A172 (cell line): Measurements from ENCODE around the gene TBRG4. TPM values are rescaled to one million over a fixed set of nuclear protein-coding genes. Genes with fewer than 3 reads are reported as not detected.
"Not testable (repeated sequence)": the region's sequence is repeated elsewhere in the genome, so short reads cannot be mapped to it uniquely, and the experiment has no call there.

Source experiments
- DNase-seq: peaks from one replicate; pipeline ENCODE4 v3.0.0-alpha.2; 2015; ENCODE audit warnings: low spot score
- total RNA-seq: library from RNA; depleted of rRNA; stranded (reverse); fragments of >200 nt; shearing (Covaris generic); gene quantifications from 2 replicates; pipeline ENCODE4 v1.2.3, GENCODE V29; 2014

TBRG4 gene
- total RNA-seq, 1 experiment from 2014 or later = 124 TPM

DNA sequence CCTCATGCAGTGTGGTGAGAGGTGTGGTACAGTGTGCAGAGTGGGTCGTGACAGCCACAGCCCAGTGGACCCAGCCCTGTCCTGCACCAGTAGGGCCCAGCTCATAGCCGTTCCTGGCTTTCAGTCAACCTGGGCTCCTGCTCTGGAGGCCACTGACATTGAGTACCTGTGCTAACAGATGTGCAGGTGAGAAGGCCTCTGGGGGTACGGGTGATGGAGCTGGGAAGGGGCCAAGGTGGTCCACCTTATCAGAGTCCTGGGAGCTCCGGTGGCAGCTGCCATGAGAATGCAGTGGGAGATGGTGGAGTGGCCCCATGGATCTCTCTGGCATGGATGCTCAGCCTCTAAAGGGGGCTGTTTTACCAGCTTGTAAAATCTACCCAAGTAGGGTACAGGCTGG, 6.1 kb upstream of the TBRG4 start:
- no peak for DNase-seq

- DNase-seq = no peak
These were observed 4.6 kb upstream of the TBRG4 start for GRCh38 chr7:45116048-45116447.

- DNase-seq = no peak
These were observed 3.4 kb upstream of the TBRG4 start for GRCh38 chr7:45114926-45115325.

DNA sequence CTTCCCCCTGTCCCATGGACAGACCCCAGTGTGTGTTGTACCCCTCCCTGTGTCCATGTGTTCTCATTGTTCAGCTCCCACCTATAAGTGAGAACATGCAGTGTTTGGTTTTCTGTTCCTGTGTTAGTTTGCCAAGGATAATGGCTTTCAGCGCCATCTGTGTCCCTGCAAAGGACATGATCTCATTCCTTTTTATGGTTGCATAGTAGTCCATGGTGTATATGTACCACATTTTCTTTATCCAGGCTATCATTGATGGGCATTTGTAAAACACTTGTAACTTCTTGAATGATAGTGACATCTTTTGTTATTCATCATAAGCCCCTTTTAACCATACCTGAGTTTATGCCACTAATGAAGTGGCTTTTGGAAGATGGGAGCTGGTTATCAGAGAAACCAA, 2.8 kb upstream of the TBRG4 start:
- not testable (repeated sequence) for DNase-seq

DNA sequence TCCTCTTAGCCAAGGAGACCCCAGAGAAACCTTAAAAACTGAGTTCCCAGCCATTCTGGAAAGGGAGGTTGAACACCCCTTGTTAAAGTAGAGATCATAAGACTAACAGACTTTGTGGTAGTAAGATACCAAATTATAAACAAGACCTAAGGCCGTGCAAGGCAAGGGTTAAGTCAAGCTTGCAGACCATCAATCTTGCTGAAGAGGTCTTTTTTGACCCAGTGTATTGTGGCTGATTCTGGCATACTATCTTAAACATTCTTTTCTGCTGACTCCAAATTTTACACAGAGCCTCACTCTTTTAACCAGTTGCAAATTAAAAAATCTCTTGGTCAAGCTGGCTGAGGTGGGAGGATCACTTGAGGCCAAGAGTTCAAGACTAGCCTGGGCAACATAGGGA, 1.2 kb upstream of the TBRG4 start:
- DNase-seq = peak; percentile 27

DNA sequence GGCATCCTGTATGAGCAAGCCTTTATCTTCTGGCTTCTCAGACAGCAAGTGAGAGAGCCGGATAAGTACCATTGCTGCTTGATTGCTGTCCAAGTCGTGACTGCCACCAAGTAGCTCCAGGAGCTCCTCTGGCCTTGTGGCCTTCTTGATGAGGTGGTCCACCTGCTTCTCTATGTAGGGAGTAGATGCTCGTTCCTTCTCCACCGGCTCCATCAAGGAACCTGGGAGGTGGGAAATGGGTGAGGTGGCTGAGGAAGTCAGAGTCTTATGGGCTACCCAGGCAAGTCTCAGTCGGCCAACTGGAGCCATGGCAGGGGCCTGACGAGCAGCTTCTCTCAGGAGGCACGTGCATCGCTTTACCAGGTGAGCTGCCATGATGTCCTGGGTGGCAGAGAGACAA, 2.6 kb downstream of the TBRG4 start:
- no peak for DNase-seq

DNA sequence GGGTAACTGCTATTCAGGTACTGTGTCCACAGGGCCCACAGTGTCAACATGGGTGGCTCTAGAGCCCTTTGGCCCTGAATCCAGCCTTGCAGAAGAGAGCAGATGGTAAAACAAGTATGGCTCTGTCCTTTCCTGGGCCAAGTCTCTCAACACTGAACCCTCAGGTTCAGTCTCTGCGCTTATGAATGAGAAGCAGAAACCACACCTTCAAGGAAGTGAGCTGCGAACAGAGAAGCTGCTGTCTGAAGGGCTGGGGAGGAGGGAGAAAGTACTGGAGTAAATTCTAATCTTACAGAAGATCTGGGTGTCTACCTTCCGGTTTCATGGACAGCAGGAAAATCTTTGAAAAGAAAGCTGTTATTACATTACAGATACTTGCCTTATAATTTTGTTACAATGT, 4.1 kb downstream of the TBRG4 start:
- no peak for DNase-seq

DNA sequence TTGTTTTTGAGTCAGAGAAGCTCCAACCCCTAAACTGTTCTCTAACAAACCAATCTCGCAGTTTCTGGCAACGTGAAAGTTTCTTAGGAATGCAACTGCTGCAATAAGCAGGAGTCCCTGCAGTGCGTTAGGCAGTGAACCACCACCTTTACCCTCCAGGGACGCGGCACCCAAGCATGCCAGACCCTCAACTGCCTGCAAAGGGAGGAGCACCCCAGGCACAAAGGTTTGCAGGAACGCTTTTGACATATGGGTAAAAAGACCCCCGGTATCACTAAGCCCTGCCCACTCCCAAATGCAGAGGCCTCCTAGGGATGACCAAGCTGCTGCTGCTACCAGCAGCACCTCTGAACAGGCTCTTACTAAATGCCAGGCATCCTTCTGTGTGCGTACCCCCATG, 4.7 kb downstream of the TBRG4 start:
- DNase-seq = no peak

DNA sequence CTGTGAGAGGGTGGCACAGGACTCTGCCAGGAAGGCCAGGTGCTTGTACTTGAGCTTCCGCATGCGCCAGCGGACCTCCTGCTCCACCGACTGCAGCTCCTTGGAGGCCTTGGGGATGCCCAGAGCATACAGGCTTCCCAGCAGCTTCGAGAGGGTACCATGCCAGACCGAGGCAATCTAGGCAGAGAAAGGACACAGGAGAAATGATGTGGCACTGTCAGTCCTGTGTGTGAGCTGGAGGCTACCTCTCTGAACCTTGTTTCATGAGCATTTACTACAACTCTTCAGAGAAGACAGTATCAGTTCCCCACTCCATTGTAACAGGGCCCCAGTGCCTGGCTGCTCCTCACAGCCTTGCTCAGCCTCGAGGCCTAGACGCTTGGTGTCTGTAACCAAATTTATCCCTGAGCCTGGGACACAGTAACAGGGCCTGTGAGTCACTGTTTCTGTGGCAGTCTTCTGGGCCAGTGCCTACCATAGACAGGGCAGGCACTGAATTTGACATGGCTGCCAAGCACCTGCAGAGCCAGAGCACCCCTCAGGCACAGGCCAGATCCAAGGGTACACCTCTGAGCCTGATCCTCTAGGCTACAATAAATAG, 5.8 kb downstream of the TBRG4 start:
- DNase-seq = no peak

DNA sequence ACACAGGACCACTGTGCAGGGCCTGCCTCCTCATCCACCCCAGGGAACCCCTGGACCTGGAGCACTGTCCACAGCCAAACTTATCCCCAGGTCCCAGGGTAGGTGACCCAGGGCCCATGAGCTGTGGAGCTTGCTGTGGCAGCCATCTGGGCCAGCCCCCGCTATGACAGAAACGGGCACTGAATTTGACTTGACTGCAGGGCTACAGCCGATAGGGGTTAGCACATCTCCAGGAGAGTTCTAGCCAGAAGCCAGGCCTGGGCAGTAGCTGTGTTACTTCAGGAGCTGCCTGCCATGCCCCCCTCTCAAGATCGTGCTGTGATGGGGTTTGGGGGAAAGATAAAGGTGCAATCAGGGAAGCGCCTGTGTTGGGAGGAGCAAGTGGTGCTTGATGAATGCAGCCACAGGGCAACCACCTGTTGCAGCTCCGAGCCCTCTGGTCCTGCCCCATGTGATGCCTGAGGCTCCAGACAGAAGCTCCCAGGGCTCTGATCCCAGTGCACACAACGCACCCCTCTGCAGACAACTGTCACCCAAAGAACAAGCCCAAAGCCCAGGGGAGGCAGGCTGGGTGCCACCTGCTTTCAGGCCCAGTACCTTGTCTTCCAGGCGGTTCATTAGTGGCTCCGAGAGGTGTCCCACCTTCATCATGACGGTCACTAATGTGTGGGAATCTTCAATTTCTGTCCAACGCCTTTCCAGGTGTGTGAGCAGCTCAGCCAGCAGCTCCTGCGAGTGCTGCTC, 6.5 kb downstream of the TBRG4 start:
- no peak for DNase-seq

- DNase-seq = no peak
These were observed 7.3 kb downstream of the TBRG4 start for GRCh38 chr7:45103958-45104843.

DNA sequence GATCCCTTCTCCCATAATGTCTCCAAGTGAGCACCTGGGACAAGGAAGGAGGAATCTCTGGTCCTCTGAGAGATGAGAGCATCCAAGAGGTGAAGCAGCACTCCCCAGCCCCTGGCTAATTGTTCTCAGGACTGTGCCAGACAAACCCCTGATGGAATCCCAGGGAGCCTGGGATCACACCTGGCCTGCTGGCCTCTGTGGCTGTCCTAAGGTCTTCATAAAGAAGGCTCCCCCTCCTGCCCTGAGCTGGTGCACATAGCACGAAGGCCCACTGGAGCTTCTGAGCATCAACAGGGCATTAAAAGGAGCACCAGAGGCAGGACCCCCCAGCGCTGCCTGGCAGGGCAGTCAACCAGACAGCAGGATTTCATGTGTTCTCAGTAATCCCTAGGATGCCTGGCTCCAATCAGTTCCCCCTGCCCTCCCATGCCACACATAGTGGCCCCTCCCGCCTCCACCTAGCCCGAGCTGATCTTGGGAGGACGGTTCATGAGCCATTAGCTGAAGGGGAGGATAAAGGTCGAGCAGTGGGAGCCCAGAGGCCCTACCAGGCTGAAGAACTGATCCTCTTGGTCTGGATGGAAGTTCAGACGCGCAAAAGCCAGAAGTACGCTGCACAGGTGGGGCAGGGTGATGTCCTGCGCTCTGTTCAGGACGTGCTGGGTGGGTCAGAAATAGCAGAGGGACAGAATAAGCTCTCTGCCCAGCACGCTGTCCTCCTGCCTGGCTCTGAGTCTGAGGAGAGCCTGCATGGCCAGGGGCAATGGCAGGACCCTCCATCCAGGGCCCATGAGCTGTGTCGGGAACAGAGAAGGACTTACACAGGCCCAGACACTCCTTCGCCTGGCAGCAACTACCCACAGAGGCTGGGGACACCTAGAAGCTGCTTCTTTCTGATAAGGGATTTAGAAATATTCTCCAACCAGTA, 8.4 kb downstream of the TBRG4 start:
- no peak for DNase-seq

GRCh38 chr7:45101748-45102147, 9.7 kb downstream of the TBRG4 start:
- DNase-seq = no peak

- DNase-seq = no peak
These were observed 10.6 kb downstream of the TBRG4 start for GRCh38 chr7:45100761-45101480.

- no peak for DNase-seq
These were observed 11.4 kb downstream of the TBRG4 start for GRCh38 chr7:45099891-45100760.

- DNase-seq = no peak
These were observed 12.3 kb downstream of the TBRG4 start for GRCh38 chr7:45098983-45099839.

- no peak for DNase-seq
These were observed 18.6 kb downstream of the TBRG4 start for GRCh38 chr7:45092931-45093235.

DNA sequence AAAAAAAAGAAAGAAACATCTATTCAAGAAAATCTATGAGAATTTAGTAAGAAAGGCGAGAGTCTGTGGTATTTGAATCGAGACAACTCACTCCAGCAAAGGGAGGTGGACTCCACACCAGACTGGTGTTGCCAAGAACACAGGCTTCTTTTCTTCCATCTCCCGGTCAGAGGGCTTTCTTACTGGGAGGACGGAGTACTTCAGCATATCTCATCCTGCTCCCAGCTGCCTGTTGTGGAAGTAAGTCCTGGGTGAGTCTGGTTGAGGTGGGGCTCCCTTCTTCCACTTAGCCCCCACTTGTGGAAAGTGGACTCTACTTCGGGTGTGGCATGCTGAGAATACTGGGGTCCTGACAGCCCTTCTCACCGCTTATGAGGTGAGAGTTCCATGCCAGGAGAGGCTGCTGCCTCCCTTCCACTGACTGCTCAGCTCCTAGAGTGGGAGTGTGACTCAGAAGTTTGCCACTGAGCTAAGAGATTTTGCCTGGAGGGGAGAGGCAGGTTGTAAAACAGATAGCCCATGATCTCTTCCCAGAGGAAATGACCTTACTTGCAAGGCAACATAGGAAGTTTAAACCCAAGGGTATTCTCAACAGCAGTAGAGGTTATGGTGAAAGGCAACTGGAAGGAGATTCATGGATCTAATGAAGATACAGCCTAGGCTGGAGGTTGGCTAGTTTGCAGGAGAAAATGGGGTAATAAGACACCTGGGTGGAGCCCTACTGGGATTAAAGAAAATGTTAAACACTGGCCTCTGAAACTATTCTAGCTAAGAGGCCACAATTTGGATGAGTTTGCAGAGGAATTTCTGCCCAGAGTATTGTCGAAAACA, 19.2 kb downstream of the TBRG4 start:
- DNase-seq = peak; percentile 62
